ENCODE measurements around the gene GPC3.
A peak's percentile ranks its signal among the peaks of the same experiment; 100 is the strongest.

Gene GPC3

GRCh38 chrX:133850399-133850798 lies 135.0 kb downstream of the GPC3 start:
- DNase-seq (ENCODE audit: low read depth in 2 of 2, low spot score in 1 of 2), result no peak

- DNase-seq (ENCODE audit: low read depth in 2 of 2, low spot score in 1 of 2), result no peak
Measured at GRCh38 chrX:133849676-133850075, 135.7 kb downstream of the GPC3 start.

DNA sequence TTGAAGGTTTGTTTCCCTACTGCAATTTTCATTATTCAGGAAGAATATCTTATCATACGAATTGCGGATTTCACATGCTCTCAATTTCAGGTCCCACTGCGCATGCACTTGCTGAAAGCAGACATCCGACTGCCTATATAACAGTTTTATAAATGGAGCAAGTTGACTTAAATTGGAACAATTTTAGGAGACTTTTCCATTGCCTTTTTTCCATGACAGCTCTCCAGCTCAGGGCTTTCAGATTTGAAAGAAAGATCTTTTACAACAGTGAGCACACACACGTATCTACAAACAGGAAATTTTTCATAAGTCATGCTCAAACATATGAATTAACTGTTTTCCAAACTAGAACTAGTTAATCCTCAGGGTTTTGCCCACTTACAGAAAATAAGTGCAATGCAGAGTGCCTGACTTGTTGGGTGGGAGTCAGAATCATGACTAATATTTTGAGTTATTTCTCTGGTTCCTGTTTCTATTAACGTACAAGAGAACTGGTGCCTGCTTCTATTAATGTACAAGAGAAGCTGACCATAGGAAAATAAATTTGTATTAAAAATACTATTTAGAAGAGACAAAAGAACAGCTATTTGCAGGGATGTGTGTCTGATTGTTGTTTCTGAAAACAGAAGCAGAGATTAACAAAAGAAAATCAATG lies 137.9 kb downstream of the GPC3 start:
- DNase-seq (ENCODE audit: low read depth in 2 of 2, low spot score in 1 of 2), result no peak

GRCh38 chrX:133846311-133846710 lies 139.1 kb downstream of the GPC3 start:
- DNase-seq (ENCODE audit: low read depth in 2 of 2, low spot score in 1 of 2), result no peak

DNA sequence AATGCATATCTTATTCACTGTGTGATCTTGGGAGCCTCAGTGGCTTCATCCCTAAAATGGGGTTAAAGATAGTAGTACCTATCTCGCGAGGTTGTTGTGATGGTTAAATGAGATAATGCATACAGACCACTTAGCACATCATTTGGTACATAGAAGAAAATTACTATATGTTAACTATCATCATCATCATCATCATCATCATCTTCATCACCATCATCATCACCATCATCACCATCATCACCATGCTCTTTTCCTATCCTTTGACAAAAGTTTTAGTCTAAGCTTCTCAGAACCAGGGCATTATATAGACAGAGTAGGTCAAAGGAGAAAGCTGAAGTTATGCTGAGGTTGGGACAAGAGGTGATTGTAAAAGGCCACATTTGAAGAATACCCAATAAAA lies 145.0 kb downstream of the GPC3 start:
- DNase-seq (ENCODE audit: low read depth in 2 of 2, low spot score in 1 of 2), result no peak

DNA sequence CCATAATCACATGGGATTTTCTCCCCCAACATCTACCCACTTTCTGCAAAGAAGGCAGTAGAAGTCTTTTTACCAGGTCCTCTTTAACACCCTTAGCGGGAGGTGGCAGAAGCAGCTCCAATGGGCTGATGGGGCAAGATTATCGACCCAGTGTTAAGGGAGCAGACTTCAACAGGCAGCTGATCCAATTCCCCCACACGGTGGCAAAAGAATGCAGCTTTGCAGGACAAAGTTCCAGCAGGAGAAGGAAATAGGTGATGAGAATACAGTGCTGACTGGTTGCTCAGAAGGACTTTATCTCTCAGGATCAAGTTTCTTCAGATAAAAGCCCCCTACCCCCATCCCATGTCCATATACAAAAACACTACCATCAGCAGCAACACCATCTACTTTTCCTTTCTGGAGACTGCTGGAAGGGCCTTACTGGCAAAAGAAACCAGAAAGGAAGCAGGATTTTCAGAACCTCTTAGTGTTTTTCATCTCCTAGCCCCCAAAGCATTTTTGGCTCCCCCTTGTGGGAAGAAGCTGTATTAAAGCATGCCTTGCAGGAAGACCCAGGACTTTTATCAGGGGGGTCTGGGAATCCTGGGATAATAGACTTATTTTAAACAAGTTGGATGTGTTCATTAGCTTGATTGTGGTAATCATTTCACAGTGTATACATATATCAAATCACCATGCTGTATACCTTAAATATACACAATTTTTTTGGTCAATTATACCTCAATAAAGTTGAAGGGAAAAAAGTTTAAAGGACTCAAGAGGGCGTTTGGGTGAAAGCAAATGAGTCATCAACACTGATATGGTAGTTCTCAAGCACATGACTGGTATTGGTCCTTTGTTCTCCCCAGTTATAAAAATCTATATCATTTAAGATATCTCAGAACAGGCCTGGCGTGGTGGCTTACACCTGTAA lies 146.4 kb downstream of the GPC3 start:
- no peak for DNase-seq (ENCODE audit: low read depth in 2 of 2, low spot score in 1 of 2)

GRCh38 chrX:133837091-133837490 lies 148.3 kb downstream of the GPC3 start:
- no peak for DNase-seq (ENCODE audit: low read depth in 2 of 2, low spot score in 1 of 2)

GRCh38 chrX:133836561-133836960 lies 148.8 kb downstream of the GPC3 start:
- DNase-seq (ENCODE audit: low read depth in 2 of 2, low spot score in 1 of 2), result no peak

- no peak for DNase-seq (ENCODE audit: low read depth in 2 of 2, low spot score in 1 of 2)
Measured at GRCh38 chrX:133834771-133835170, 150.6 kb downstream of the GPC3 start.

DNA sequence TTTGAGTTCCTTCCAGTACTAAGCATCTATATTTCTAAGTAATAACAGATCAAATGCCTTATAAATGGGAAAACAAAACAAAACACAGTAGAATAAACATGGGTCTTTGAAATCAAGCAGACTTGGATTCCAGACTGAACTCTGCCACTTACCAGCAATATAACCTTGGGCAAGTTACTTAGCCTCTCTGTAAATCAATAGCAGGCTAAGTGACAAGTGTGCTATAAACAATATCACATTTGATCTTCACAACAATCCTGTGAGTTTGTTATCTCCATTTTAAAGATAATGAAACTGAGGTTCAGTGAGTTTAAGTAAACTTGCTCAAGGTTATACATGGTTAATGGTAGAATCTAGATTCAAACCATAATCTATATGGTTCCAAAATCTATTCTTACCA lies 165.8 kb downstream of the GPC3 start:
- no peak for DNase-seq (ENCODE audit: low read depth in 2 of 2, low spot score in 1 of 2)

DNA sequence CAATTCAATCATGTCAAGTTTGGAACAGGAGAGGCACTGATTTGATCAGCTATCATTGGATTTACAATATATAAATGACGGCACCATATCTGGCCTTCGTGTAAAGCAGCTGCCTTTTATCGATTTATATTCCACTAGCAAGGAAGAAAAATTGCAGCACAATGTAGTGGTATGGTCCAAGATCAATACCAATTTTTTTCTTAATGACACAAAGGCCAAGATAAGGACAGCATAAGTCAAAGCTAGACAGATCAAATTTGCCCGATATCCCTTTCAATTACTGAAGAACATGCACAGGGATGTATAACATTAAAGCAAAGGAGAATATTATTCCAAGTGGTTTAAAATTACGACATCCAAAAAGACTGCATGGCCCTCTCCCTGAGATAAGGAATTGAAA lies 167.4 kb downstream of the GPC3 start:
- DNase-seq (ENCODE audit: low read depth in 2 of 2, low spot score in 1 of 2), result no peak

DNA sequence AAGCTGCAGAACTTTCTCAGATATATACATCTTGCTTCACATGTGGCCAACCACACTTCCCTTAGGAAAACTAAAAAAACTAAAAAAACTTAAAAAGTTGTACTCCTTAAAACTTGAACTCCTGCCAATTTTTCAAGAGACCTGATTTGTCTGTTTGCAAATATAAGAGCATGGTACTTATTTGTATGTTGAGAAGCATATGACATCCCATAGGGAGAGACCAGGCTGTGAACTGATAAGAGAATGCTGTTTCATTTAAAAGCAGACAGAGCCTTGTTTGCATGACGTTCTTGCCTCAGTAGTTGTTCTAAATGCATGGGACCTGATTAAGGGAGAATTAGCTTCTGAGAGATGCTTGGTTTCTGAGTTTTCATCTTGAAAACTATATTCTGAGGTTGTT lies 169.9 kb downstream of the GPC3 start:
- DNase-seq (ENCODE audit: low read depth in 2 of 2, low spot score in 1 of 2), result no peak

- DNase-seq (ENCODE audit: low read depth in 2 of 2, low spot score in 1 of 2), result no peak
Measured at GRCh38 chrX:133813971-133814370, 171.4 kb downstream of the GPC3 start.

GRCh38 chrX:133812402-133812801 lies 173.0 kb downstream of the GPC3 start:
- no peak for DNase-seq (ENCODE audit: low read depth in 2 of 2, low spot score in 1 of 2)

- no peak for DNase-seq (ENCODE audit: low read depth in 2 of 2, low spot score in 1 of 2)
Measured at GRCh38 chrX:133810925-133811324, 174.5 kb downstream of the GPC3 start.

DNA sequence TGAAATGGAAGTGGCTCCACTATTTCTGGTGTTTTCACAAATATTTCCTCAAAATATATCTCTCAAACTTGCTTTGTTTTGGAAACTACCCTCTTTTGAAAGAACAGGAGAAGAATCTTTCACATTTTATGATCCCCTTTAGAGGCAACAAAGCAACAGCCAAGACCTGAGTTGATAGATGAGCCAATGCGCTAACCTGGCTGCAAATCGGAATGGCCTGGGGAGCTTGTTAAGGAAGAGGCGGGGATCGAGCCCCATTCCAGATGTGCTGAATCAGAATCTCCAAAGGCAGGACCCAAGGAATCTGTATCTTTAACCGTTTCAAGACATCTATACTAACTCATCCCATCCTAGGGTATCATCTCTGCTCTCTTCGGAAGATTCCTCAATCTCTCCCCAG lies 181.3 kb downstream of the GPC3 start:
- DNase-seq (ENCODE audit: low read depth in 2 of 2, low spot score in 1 of 2), result no peak

GRCh38 chrX:133796282-133796681 lies 189.1 kb downstream of the GPC3 start:
- no peak for DNase-seq (ENCODE audit: low read depth in 2 of 2, low spot score in 1 of 2)

- DNase-seq (ENCODE audit: low read depth in 2 of 2, low spot score in 1 of 2), result no peak
Measured at GRCh38 chrX:133794126-133794525, 191.3 kb downstream of the GPC3 start.

GRCh38 chrX:133793626-133794025 lies 191.8 kb downstream of the GPC3 start:
- no peak for DNase-seq (ENCODE audit: low read depth in 2 of 2, low spot score in 1 of 2)

GRCh38 chrX:133792198-133792953 lies 193.0 kb downstream of the GPC3 start:
- DNase-seq (ENCODE audit: low read depth in 2 of 2, low spot score in 1 of 2), result peak; percentile 6 to 9

GRCh38 chrX:133789829-133790228 lies 195.6 kb downstream of the GPC3 start:
- no peak for DNase-seq (ENCODE audit: low read depth in 2 of 2, low spot score in 1 of 2)

DNA sequence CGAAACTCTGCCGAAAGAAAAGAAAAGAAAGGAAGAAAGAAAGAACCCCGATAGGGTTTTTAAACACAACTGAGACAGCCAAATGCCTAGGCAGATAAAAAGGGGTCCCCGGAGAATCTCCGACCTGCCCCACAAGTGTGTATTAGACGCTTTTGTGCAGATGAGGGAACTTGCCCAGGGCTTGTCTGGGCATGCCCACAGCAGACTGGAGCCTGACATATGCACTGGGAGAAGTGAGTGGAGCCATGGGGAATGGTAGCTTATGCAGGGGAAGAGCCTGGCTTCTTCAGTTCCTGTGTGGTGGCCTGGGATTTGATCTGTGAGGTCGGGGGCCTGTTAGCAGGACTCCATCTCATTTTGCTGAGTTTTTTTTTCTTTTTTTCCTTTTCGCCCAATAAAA lies 199.0 kb downstream of the GPC3 start:
- no peak for DNase-seq (ENCODE audit: low read depth in 2 of 2, low spot score in 1 of 2)

All from stimulated activated CD8-positive, alpha-beta memory T cell treated with anti-CD3 and anti-CD28 coated beads, Interleukin-4, amount 100 ng/mL, for 4 hours (primary cell).